Measurements from ENCODE around the gene TRAPPC3L. TPM values are rescaled to one million over a fixed set of nuclear protein-coding genes. Genes with fewer than 3 reads are reported as not detected.

Gene TRAPPC3L
- polyA plus RNA-seq, 1 experiment = 0.04 TPM

- no peak for TF ChIP-seq CTCF (IDR thresholded peaks at IDR 0.05; ENCODE audit: insufficient read depth, low read depth, low read length)
- CTCF ChIA-PET = interaction anchor here (0.8 to 2.1 kb wide), 7 partner anchors 10 to 300 kb away, joined by 3 to 7 read pairs (median 5); partner anchors contain the start of gene TSPYL4
- POLR2A ChIA-PET = no interaction called here
These were observed 8.0 kb upstream of the TRAPPC3L start, which contains the start of gene CALHM4 for GRCh38 chr6:116553451-116553850. Gene CALHM4 (plus strand): TSS chr6:116553751. CDS start chr6:116553794, 43 bp downstream.

GRCh38 chr6:116550796-116551195 lies 5.3 kb upstream of the TRAPPC3L start:
- no peaks in the 10 kb centered on the region for H3K27me3 ChIP-seq (ENCODE audit: control insufficient read depth, insufficient read depth, low read length)
- H3K36me3 ChIP-seq (ENCODE audit: control insufficient read depth, insufficient read depth, low read length) = no peaks in the 10 kb centered on the region
- ChIA-PET POLR2A (no interaction called here), CTCF (interaction anchor here (1.7 kb wide), 1 partner anchor 10 kb away, joined by 4 read pairs; no protein-coding TSS in a partner anchor)
- no peak for TF ChIP-seq CTCF (IDR thresholded peaks at IDR 0.05; ENCODE audit: insufficient read depth, low read depth, low read length)
- DNase-seq (ENCODE audit: low read depth) = no peak
- no peak overlapping the region for H3K4me3 ChIP-seq (ENCODE audit: low read depth, low read length)

More at GRCh38 chr6:116553451-116553850, 8.0 kb upstream of the TRAPPC3L start, which contains the start of gene CALHM4:
- Histone ChIP-seq H3K27me3 (ENCODE audit: control insufficient read depth, insufficient read depth, low read length) (no peaks in the 10 kb centered on the region), H3K36me3 (ENCODE audit: control insufficient read depth, insufficient read depth, low read length) (no peaks in the 10 kb centered on the region), H3K4me3 (ENCODE audit: low read depth, low read length) (no peak within 1 kb of the TSS)
- DNase-seq (ENCODE audit: low read depth) = no peak

GRCh38 chr6:116547358-116547757 lies 1.9 kb upstream of the TRAPPC3L start:
- Histone ChIP-seq H3K36me3 (ENCODE audit: control insufficient read depth, insufficient read depth, low read length) (no peaks in the 10 kb centered on the region), H3K27me3 (ENCODE audit: control insufficient read depth, insufficient read depth, low read length) (no peaks in the 10 kb centered on the region), H3K4me3 (ENCODE audit: low read depth, low read length) (no peak overlapping the region)
- TF ChIP-seq CTCF (IDR thresholded peaks at IDR 0.05; ENCODE audit: insufficient read depth, low read depth, low read length) = no peak
- CTCF ChIA-PET = interaction anchor here (0.8 to 0.9 kb wide), 3 partner anchors 9 to 278 kb away, joined by 3 to 6 read pairs (median 4); no protein-coding TSS in a partner anchor
- POLR2A ChIA-PET = no interaction called here
- DNase-seq (ENCODE audit: low read depth) = no peak

GRCh38 chr6:116543149-116543548 lies 2.3 kb downstream of the TRAPPC3L start:
- DNase-seq (ENCODE audit: low read depth) = no peak
- no peak for TF ChIP-seq CTCF (IDR thresholded peaks at IDR 0.05; ENCODE audit: insufficient read depth, low read depth, low read length)
- Histone ChIP-seq H3K27me3 (ENCODE audit: control insufficient read depth, insufficient read depth, low read length) (no peaks in the 10 kb centered on the region), H3K36me3 (ENCODE audit: control insufficient read depth, insufficient read depth, low read length) (no peaks in the 10 kb centered on the region), H3K4me3 (ENCODE audit: low read depth, low read length) (no peak overlapping the region)
- POLR2A ChIA-PET = no interaction called here
- CTCF ChIA-PET = interaction anchor here (0.8 to 4.4 kb wide), 3 partner anchors 12 to 275 kb away, joined by 3 to 29 read pairs (median 3); no protein-coding TSS in a partner anchor

- H3K36me3 ChIP-seq (ENCODE audit: control insufficient read depth, insufficient read depth, low read length) = no peaks in the 10 kb centered on the region
- ChIA-PET POLR2A (no interaction called here), CTCF (interaction anchor here (0.7 to 4.4 kb wide), 4 partner anchors 9 to 191 kb away, joined by 3 to 29 read pairs (median 8); no protein-coding TSS in a partner anchor)
- no peak for TF ChIP-seq CTCF (IDR thresholded peaks at IDR 0.05; ENCODE audit: insufficient read depth, low read depth, low read length)
- H3K4me3 ChIP-seq (ENCODE audit: low read depth, low read length) = no peak overlapping the region
- no peaks in the 10 kb centered on the region for H3K27me3 ChIP-seq (ENCODE audit: control insufficient read depth, insufficient read depth, low read length)
- DNase-seq (ENCODE audit: low read depth) = no peak
These were observed 3.1 kb downstream of the TRAPPC3L start for GRCh38 chr6:116542426-116542825.

Measured in BJ (cell line).